Measurements from ENCODE around the gene SMARCC1. TPM values are rescaled to one million over a fixed set of nuclear protein-coding genes. Genes with fewer than 3 reads are reported as not detected.
A peak's percentile ranks its signal among the peaks of the same experiment; 100 is the strongest.
"Not testable (repeated sequence)": the region's sequence is repeated elsewhere in the genome, so short reads cannot be mapped to it uniquely, and the experiment has no call there.

Gene SMARCC1
- 10 to 100 TPM; 11.6 to 19.3 TPM for total RNA-seq

- TF ChIP-seq CTCF (IDR thresholded peaks at IDR 0.05): peak in 1 of 2 donors; percentile 13
- Histone ChIP-seq H3K27ac (peak within 1 kb of the TSS; percentile 97 to 98), H3K36me3 (no peaks in the 10 kb centered on the region), H3K9me3 (no peaks in the 10 kb centered on the region), H3K4me3 (peak within 1 kb of the TSS; percentile 96), H3K4me1 (peaks cover 0 to 34% of the 10 kb centered on the region in 2 donors), H3K27me3 (no peaks in the 10 kb centered on the region)
- peak; percentile 98 for DNase-seq (ENCODE audit: low spot score)
Measured at GRCh38 chr3:47781685-47782445, at the start of gene SMARCC1. Gene SMARCC1, minus strand, starts transcription at chr3:47781893. Its CDS starts 96 bp downstream, at chr3:47781797.

- H3K27ac ChIP-seq; H3K9me3 ChIP-seq; DNase-seq (ENCODE audit: low spot score); H3K4me3 ChIP-seq; H3K27me3 ChIP-seq: not testable (repeated sequence)
- Histone ChIP-seq H3K36me3 (peaks cover 75% of the 10 kb centered on the region), H3K4me1 (peaks cover 0 to 19% of the 10 kb centered on the region in 2 donors)
Measured at GRCh38 chr3:47829482-47829881, 47.8 kb upstream of the SMARCC1 start.

DNA sequence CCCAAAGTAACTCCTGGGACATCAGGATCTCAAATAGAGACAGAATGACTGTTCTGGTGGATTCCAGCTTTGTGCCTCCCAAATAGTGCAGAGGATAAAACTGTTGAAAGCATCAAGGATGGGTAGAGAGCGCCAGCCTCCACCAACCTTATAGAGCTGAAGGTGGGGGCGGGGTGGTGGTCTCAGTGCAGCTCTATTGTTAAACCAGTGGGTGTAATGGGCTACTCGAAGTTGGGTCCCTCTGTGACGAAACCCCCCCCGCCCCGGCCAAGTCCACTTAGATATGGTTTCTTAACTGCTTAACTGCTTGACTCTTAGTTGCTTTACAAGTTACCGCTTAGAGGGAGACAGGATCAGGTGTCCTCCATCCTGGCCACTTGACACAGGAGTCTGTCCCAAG is 43.9 kb upstream of the SMARCC1 start:
- Histone ChIP-seq H3K36me3 (peaks cover 43% of the 10 kb centered on the region), H3K4me3 (peak overlapping the region; percentile 81 to 96), H3K4me1 (peaks cover 0 to 23% of the 10 kb centered on the region in 2 donors), H3K27ac (peak overlapping the region; percentile 79 to 88), H3K27me3 (no peaks in the 10 kb centered on the region), H3K9me3 (no peaks in the 10 kb centered on the region)
- no peak for TF ChIP-seq CTCF (IDR thresholded peaks at IDR 0.05)
- no peak for DNase-seq (ENCODE audit: low spot score)

DNA sequence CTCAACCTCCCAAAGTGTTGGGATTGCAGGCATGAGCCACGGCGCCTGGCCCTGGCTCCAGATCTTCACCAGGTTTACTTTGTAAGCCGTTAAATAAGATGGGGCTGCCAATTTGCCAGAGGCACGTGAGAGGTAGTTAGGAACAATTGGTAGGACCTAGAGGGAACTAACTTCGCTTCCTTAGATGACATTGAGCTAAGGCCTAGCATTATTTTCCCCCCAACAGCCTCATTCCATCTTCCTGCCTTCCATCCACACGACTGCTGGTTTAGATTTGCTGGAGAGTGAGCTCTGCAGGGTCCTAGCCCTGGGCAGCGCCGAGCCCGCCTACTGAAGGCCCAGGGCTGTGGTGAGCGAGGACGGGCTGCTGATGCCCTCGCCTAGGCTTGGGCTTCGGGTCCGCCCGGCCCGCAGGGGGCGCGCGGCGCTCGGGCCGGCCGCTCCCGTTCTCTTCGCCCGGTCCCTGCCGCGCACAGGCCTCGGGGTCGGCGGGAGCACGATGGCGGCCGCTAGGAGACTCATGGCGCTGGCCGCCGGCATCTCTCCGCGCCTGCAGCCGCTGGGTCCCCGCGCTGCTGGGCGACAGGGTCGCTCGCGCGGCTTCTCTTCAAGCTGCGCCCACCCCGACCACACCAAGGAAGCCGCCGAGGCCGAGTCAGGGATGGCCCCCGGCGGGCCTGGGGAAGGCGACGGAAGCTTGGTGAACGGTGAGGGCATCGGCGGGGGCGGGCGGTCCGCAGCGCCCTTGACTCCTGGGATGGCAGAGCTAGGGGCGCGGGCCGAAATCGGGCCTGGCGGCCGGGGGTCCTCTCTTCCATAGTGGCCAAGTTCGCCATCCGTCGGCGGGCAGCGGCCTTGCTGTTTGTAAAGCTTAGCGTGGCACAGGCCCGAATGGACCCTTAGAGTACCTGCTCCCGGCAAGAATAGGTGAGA is 43.1 kb upstream of the SMARCC1 start:
- DNase-seq (ENCODE audit: low spot score): peak; percentile 68
- Histone ChIP-seq H3K27me3 (no peaks in the 10 kb centered on the region), H3K36me3 (peaks cover 39% of the 10 kb centered on the region), H3K9me3 (no peaks in the 10 kb centered on the region), H3K4me1 (peaks cover 0 to 23% of the 10 kb centered on the region in 2 donors), H3K4me3 (peak overlapping the region; percentile 81 to 96), H3K27ac (peak overlapping the region; percentile 79 to 88)
- TF ChIP-seq CTCF (IDR thresholded peaks at IDR 0.05): peak; percentile 70 to 94

- no peaks in the 10 kb centered on the region for H3K4me1 ChIP-seq
- no peak overlapping the region for H3K27ac ChIP-seq
- DNase-seq (ENCODE audit: low spot score): no peak
- TF ChIP-seq CTCF (IDR thresholded peaks at IDR 0.05): no peak
- no peaks in the 10 kb centered on the region for H3K9me3 ChIP-seq
- peaks cover 47% of the 10 kb centered on the region for H3K36me3 ChIP-seq
- no peak overlapping the region for H3K4me3 ChIP-seq
- H3K27me3 ChIP-seq: no peaks in the 10 kb centered on the region
Measured at GRCh38 chr3:47817609-47818008, 35.9 kb upstream of the SMARCC1 start.

Measured in right atrium auricular region (tissue), 2 donors.